KOPT-K1 (cell line): ENCODE measurements around the gene POLD2.
A peak's percentile ranks its signal among the peaks of the same experiment; 100 is the strongest.

Experiments
- H3K27ac ChIP-seq: fragments of 200-600 bp; sonication (generic); 2 replicates; pipeline ENCODE4 v1.5.1; 2016; ENCODE audit warnings: antibody characterized with exemption, mild to moderate bottlenecking, low read depth, low read length; ENCODE audit not compliant: poor library complexity, severe bottlenecking
- H3K36me3 ChIP-seq: fragments of 200-600 bp; sonication (generic); 2 replicates; pipeline ENCODE4 v1.5.1; 2017; ENCODE audit warnings: antibody characterized with exemption, mild to moderate bottlenecking, low read length, moderate library complexity; ENCODE audit not compliant: insufficient read depth
- H3K9me3 ChIP-seq: fragments of 200-600 bp; sonication (generic); 2 replicates; pipeline ENCODE4 v1.5.1; 2017; ENCODE audit warnings: antibody characterized with exemption, low read length, mild to moderate bottlenecking; ENCODE audit not compliant: insufficient read depth, poor library complexity, severe bottlenecking

Gene POLD2

GRCh38 chr7:44065431-44066110, 57.8 kb downstream of the POLD2 start, which contains the start of gene PGAM2:
TSS of gene PGAM2 (minus strand) at chr7:44065567. CDS start at chr7:44065529, 38 bp downstream.
- Histone ChIP-seq H3K9me3 (no peaks in the 10 kb centered on the region), H3K27ac (peak within 1 kb of the TSS; percentile 62), H3K36me3 (peaks cover 46% of the 10 kb centered on the region)

- Histone ChIP-seq H3K9me3 (no peaks in the 10 kb centered on the region), H3K27ac (peak overlapping the region; percentile 62), H3K36me3 (peaks cover 50% of the 10 kb centered on the region)
Measured at GRCh38 chr7:44064791-44065430, 58.4 kb downstream of the POLD2 start.
